Esophagus squamous epithelium (tissue), 4 donors: ENCODE data around the gene ENPP7.

Experiments
- CTCF ChIP-seq, 6 experiments: fragments of 450-650 bp in 4 of 6; fragments of 200-600 bp in 2 of 6; sonication (generic) in 2 of 6; IDR thresholded peaks; one replicate each; pipeline ENCODE4 v1.5.1; 2016 to 2019; ENCODE audit warnings: antibody characterized with exemption in 6 of 6, mild to moderate bottlenecking in 4 of 6, moderate library complexity in 4 of 6
- POLR2A ChIP-seq, 4 donors: fragments of 450-650 bp; IDR thresholded peaks; one replicate each; pipeline ENCODE4 v1.6.1; 2017; ENCODE audit warnings: antibody characterized with exemption in 4 of 4, mild to moderate bottlenecking in 4 of 4, moderate library complexity in 3 of 4

GRCh38 chr17:79702550-79703236 is 28.1 kb upstream of the ENPP7 start:
- TF ChIP-seq POLR2A (IDR thresholded peaks at IDR 0.05) (no peak), CTCF (IDR thresholded peaks at IDR 0.05) (no peak)
